HepG2 (cell line): ENCODE data around the gene AADACL4. TPM values are rescaled to one million over a fixed set of nuclear protein-coding genes. Genes with fewer than 3 reads are reported as not detected.

Experiments used
- EED ChIP-seq: sonication (generic); formaldehyde crosslinking; IDR thresholded peaks from 2 replicates; pipeline ENCODE4 v1.5.0; 2020; ENCODE audit warnings: mild to moderate bottlenecking, missing genetic modification reagents
- EP300 ChIP-seq, 3 experiments: sonication (generic) in 1 of 3; formaldehyde crosslinking in 1 of 3; IDR thresholded peaks; 2 replicates each; pipeline versions ENCODE4 v1.5.1 to v1.6.1; 2011 to 2020; ENCODE audit warnings: low read depth in 2 of 3, low read length in 2 of 3, borderline replicate concordance in 1 of 3, improper control_type of control experiment in 1 of 3, mild to moderate bottlenecking in 1 of 3, missing genetic modification reagents in 1 of 3, moderate library complexity in 1 of 3
- MED1 ChIP-seq: sonication (generic); formaldehyde crosslinking; IDR thresholded peaks from 2 replicates; pipeline ENCODE4 v1.4.0; 2020; ENCODE audit warnings: missing genetic modification reagents
- RAD21 ChIP-seq: fragments of 450-650 bp; formaldehyde crosslinking; IDR thresholded peaks from 2 replicates; pipeline ENCODE4 v1.5.0; 2020; ENCODE audit warnings: mild to moderate bottlenecking
- SMARCE1 ChIP-seq: fragments of 450-650 bp; IDR thresholded peaks from 2 replicates; pipeline ENCODE4 v1.6.1; 2017; ENCODE audit warnings: borderline replicate concordance
- SPEN ChIP-seq: sonication (generic); formaldehyde crosslinking; IDR thresholded peaks from 2 replicates; pipeline ENCODE4 v1.5.1; 2020; ENCODE audit warnings: low read depth, mild to moderate bottlenecking, missing genetic modification reagents
- XRCC5 ChIP-seq: fragments of 200-400 bp; formaldehyde crosslinking; optimal IDR thresholded peaks from 2 replicates; pipeline ENCODE3; 2017; ENCODE audit warnings: mild to moderate bottlenecking, low read length
- ZMYM4 ChIP-seq: sonication (generic); formaldehyde crosslinking; IDR thresholded peaks from 2 replicates; pipeline ENCODE4 v1.8.1; 2023; ENCODE audit warnings: mild to moderate bottlenecking, missing genetic modification reagents
- ZNF335 ChIP-seq: sonication (generic); formaldehyde crosslinking; IDR thresholded peaks from 2 replicates; pipeline ENCODE4 v1.4.0; 2020; ENCODE audit warnings: missing genetic modification reagents
- ZNF589 ChIP-seq: sonication (generic); formaldehyde crosslinking; conservative IDR thresholded peaks from 2 replicates; pipeline ENCODE4 v1.8.0; 2022; ENCODE audit warnings: mild to moderate bottlenecking, moderate library complexity, missing genetic modification reagents
- ZNF678 ChIP-seq: sonication (generic); formaldehyde crosslinking; IDR thresholded peaks from 2 replicates; pipeline ENCODE4 v1.4.0; 2020; ENCODE audit warnings: mild to moderate bottlenecking, missing genetic modification reagents
- ZNF720 ChIP-seq: sonication (generic); formaldehyde crosslinking; IDR thresholded peaks from 2 replicates; pipeline ENCODE4 v1.4.0; 2020; ENCODE audit warnings: missing genetic modification reagents
- ZNF747 ChIP-seq: sonication (generic); formaldehyde crosslinking; IDR thresholded peaks from 2 replicates; pipeline ENCODE4 v1.8.1; 2023; ENCODE audit warnings: missing genetic modification reagents, mild to moderate bottlenecking, borderline replicate concordance
- ZNF772 ChIP-seq: sonication (generic); formaldehyde crosslinking; IDR thresholded peaks from 2 replicates; pipeline ENCODE4 v1.5.0; 2020; ENCODE audit warnings: mild to moderate bottlenecking, missing genetic modification reagents
- polyA plus RNA-seq, 8 experiments: library from polyadenylated mRNA; depleted of rRNA in 3 of 8; stranded (reverse) in 7 of 8; unstranded in 1 of 8; fragments of >200 nt; fragmentation: Illumina TruSeq in 4 of 8; extraction: Trizol in 4 of 8; gene quantifications; 2 replicates each; pipeline versions ENCODE4 v1.2.1 to v1.2.3, GENCODE V29; 2011 to 2016; ENCODE audit warnings: low read depth in 4 of 8, missing spikeins in 1 of 8, mixed read lengths in 1 of 8; ENCODE audit not compliant: insufficient read depth in 1 of 8
- total RNA-seq, 5 experiments: library from RNA; depleted of rRNA; stranded (reverse); fragments of >200 nt; fragmentation: Illumina TruSeq; extraction: Trizol; gene quantifications; 2 replicates each; pipeline ENCODE4 v1.2.3, GENCODE V29; 2016; ENCODE audit warnings: low read depth in 1 of 5
- TF ChIP-seq, protein P1 (sequence below): fragments of 450-650 bp; IDR thresholded peaks from 2 replicates; pipeline ENCODE4 v1.6.1; 2016
- TF ChIP-seq, protein P2 (sequence below): sonication (generic); formaldehyde crosslinking; IDR thresholded peaks from 2 replicates; pipeline ENCODE4 v1.5.0; 2020; ENCODE audit warnings: missing genetic modification reagents
- TF ChIP-seq, protein P3 (sequence below): sonication (generic); formaldehyde crosslinking; IDR thresholded peaks from 2 replicates; pipeline ENCODE4 v1.4.0; 2020; ENCODE audit warnings: missing genetic modification reagents
- TF ChIP-seq, protein P4 (sequence below): sonication (generic); formaldehyde crosslinking; IDR thresholded peaks from 2 replicates; pipeline ENCODE4 v1.4.0; 2020; ENCODE audit warnings: mild to moderate bottlenecking, low read depth, missing genetic modification reagents
- TF ChIP-seq, protein P5 (sequence below): IDR thresholded peaks from 2 replicates; pipeline ENCODE4 v1.6.1; 2016

Gene AADACL4
- total and polyA plus RNA-seq, 2 of the 13 experiments (the other 11 are each of a cell fraction or from before 2014, with no cell fraction given), result not detected

DNA sequence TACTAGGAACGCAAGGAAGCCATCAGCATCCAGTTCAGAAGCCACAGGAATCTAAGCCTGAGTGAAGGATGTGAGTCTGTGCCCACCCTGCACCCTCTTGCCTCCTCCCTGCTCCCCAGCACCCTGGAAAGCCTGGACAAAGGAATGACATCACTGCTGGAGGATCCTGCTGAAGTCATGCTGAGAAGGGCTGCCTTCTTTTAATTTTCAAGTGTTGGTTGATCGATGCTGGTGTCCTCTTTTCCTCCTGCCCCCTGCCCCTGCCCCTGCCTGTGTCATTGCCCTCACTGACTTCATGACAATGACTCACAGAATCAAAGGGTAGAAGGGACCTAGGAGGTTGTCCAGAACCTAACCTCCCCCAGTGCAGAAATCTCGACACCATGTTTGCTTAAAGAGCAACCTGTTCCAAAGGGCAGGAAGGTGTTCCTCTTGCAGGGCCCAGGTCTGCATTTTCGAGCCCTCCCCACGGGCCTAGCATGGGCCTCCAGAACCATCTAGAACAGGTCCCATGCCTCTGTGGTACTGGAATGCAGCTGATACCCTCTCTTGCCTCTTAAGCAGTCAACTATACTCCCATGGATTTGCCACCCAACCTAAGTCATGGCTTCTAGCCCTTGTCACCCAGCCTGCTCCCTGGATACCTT, 35.5 kb upstream of the AADACL4 start (continued):
- TF ChIP-seq, protein P1, sequence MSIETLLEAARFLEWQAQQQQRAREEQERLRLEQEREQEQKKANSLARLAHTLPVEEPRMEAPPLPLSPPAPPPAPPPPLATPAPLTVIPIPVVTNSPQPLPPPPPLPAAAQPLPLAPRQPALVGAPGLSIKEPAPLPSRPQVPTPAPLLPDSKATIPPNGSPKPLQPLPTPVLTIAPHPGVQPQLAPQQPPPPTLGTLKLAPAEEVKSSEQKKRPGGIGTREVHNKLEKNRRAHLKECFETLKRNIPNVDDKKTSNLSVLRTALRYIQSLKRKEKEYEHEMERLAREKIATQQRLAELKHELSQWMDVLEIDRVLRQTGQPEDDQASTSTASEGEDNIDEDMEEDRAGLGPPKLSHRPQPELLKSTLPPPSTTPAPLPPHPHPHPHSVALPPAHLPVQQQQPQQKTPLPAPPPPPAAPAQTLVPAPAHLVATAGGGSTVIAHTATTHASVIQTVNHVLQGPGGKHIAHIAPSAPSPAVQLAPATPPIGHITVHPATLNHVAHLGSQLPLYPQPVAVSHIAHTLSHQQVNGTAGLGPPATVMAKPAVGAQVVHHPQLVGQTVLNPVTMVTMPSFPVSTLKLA, result no peak
- TF ChIP-seq ZNF772 (CRISPR knock-in tag), result no peak
- TF ChIP-seq ZNF678, result no peak
- TF ChIP-seq, protein P2, sequence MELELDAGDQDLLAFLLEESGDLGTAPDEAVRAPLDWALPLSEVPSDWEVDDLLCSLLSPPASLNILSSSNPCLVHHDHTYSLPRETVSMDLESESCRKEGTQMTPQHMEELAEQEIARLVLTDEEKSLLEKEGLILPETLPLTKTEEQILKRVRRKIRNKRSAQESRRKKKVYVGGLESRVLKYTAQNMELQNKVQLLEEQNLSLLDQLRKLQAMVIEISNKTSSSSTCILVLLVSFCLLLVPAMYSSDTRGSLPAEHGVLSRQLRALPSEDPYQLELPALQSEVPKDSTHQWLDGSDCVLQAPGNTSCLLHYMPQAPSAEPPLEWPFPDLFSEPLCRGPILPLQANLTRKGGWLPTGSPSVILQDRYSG (CRISPR knock-in tag), result no peak
- no peak; the same call in 1 of the 2 replicates for TF ChIP-seq SPEN (CRISPR knock-in tag)
- TF ChIP-seq ZNF747, result no peak
- TF ChIP-seq, protein P3, sequence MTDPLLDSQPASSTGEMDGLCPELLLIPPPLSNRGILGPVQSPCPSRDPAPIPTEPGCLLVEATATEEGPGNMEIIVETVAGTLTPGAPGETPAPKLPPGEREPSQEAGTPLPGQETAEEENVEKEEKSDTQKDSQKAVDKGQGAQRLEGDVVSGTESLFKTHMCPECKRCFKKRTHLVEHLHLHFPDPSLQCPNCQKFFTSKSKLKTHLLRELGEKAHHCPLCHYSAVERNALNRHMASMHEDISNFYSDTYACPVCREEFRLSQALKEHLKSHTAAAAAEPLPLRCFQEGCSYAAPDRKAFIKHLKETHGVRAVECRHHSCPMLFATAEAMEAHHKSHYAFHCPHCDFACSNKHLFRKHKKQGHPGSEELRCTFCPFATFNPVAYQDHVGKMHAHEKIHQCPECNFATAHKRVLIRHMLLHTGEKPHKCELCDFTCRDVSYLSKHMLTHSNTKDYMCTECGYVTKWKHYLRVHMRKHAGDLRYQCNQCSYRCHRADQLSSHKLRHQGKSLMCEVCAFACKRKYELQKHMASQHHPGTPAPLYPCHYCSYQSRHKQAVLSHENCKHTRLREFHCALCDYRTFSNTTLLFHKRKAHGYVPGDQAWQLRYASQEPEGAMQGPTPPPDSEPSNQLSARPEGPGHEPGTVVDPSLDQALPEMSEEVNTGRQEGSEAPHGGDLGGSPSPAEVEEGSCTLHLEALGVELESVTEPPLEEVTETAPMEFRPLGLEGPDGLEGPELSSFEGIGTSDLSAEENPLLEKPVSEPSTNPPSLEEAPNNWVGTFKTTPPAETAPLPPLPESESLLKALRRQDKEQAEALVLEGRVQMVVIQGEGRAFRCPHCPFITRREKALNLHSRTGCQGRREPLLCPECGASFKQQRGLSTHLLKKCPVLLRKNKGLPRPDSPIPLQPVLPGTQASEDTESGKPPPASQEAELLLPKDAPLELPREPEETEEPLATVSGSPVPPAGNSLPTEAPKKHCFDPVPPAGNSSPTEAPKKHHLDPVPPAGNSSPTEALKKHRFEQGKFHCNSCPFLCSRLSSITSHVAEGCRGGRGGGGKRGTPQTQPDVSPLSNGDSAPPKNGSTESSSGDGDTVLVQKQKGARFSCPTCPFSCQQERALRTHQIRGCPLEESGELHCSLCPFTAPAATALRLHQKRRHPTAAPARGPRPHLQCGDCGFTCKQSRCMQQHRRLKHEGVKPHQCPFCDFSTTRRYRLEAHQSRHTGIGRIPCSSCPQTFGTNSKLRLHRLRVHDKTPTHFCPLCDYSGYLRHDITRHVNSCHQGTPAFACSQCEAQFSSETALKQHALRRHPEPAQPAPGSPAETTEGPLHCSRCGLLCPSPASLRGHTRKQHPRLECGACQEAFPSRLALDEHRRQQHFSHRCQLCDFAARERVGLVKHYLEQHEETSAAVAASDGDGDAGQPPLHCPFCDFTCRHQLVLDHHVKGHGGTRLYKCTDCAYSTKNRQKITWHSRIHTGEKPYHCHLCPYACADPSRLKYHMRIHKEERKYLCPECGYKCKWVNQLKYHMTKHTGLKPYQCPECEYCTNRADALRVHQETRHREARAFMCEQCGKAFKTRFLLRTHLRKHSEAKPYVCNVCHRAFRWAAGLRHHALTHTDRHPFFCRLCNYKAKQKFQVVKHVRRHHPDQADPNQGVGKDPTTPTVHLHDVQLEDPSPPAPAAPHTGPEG (CRISPR knock-in tag), result no peak
- peak; percentile 61 for TF ChIP-seq MED1 (CRISPR knock-in tag)
- peak; percentile 56 for TF ChIP-seq XRCC5
- TF ChIP-seq, protein P4, sequence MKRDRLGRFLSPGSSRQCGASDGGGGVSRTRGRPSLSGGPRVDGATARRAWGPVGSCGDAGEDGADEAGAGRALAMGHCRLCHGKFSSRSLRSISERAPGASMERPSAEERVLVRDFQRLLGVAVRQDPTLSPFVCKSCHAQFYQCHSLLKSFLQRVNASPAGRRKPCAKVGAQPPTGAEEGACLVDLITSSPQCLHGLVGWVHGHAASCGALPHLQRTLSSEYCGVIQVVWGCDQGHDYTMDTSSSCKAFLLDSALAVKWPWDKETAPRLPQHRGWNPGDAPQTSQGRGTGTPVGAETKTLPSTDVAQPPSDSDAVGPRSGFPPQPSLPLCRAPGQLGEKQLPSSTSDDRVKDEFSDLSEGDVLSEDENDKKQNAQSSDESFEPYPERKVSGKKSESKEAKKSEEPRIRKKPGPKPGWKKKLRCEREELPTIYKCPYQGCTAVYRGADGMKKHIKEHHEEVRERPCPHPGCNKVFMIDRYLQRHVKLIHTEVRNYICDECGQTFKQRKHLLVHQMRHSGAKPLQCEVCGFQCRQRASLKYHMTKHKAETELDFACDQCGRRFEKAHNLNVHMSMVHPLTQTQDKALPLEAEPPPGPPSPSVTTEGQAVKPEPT, result no peak
- peak; percentile 59 to 71; a peak in 3 of 4 replicates for TF ChIP-seq EP300 (IDR thresholded peaks at IDR 0.05; ENCODE audit: low read depth in 2 of 2, low read length in 2 of 2)
- peak; percentile 25; the same call in 1 of the 2 replicates for TF ChIP-seq EP300 (CRISPR knock-in tag; IDR thresholded peaks at IDR 0.05; ENCODE audit: borderline replicate concordance)
- TF ChIP-seq, protein P5, sequence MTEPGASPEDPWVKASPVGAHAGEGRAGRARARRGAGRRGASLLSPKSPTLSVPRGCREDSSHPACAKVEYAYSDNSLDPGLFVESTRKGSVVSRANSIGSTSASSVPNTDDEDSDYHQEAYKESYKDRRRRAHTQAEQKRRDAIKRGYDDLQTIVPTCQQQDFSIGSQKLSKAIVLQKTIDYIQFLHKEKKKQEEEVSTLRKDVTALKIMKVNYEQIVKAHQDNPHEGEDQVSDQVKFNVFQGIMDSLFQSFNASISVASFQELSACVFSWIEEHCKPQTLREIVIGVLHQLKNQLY (CRISPR knock-in tag), result no peak
- no peak for TF ChIP-seq SMARCE1
- TF ChIP-seq ZNF720, result no peak
- TF ChIP-seq EED (CRISPR knock-in tag), result peak; percentile 13; the same call in 1 of the 2 replicates
- no peak for TF ChIP-seq RAD21 (CRISPR knock-in tag)
- no peak for TF ChIP-seq ZNF589 (CRISPR knock-in tag)
- peak; percentile 56 for TF ChIP-seq ZMYM4 (CRISPR knock-in tag)
- TF ChIP-seq ZNF335 (CRISPR knock-in tag), result no peak
